ENCODE measurements around the gene OFD1. TPM values are rescaled to one million over a fixed set of nuclear protein-coding genes. Genes with fewer than 3 reads are reported as not detected.

The OFD1 gene
- total and polyA plus RNA-seq, 4 experiments from 2014 or later, result 22.0 to 135 (median 86.9) TPM

GRCh38 chrX:13755254-13755653, 20.7 kb downstream of the OFD1 start:
- intact Hi-C loops (cut with micrococcal nuclease), result no loop called here
- Histone ChIP-seq H3K4me1 (ENCODE audit: insufficient read depth, low read length) (peaks cover 19% of the 10 kb centered on the region), H3K36me3 (ENCODE audit: insufficient read depth, low read length) (peaks cover 48% of the 10 kb centered on the region), H3K9me3 (ENCODE audit: control insufficient read depth in 1 of 2, low read length in 2 of 2) (no peaks in the 10 kb centered on the region), H3K27ac (ENCODE audit: low read depth, low read length) (no peak overlapping the region), H3K4me3 (ENCODE audit: low read length in 2 of 2) (no peak overlapping the region), H3K27me3 (ENCODE audit: insufficient read depth, low read length) (no peaks in the 10 kb centered on the region)
- no peaks in the 10 kb centered on the region for H3K9me3 Mint-ChIP-seq
- peak overlapping the region in 6 of 7 donors; percentile 24 to 78 (median 52) for H3K27ac Mint-ChIP-seq
- ChIA-PET POLR2A (ENCODE audit: partially characterized antibody) (interaction anchor here (1.9 kb wide), 1 partner anchor 21 kb away, joined by 8 read pairs; the partner anchor contains the start of genes OFD1 and TRAPPC2), CTCF (ENCODE audit: partially characterized antibody) (interaction anchor here (0.6 to 1.6 kb wide), 7 partner anchors 9 to 1389 kb away, joined by 3 to 4 read pairs (median 3); partner anchors contain the start of gene GEMIN8)
- peaks cover 52 to 58% of the 10 kb centered on the region in 2 donors for H3K36me3 Mint-ChIP-seq
- peak in 3 of 5 donors; percentile 15 to 38 (median 28) for DNase-seq
- peak overlapping the region in 1 of 8 donors; percentile 31 for H3K4me3 Mint-ChIP-seq
- no peaks in the 10 kb centered on the region for H3K27me3 Mint-ChIP-seq
- peaks cover 9 to 25% (median 22%) of the 10 kb centered on the region in 4 donors for H3K4me1 Mint-ChIP-seq

- no peak overlapping the region for H3K27ac ChIP-seq (ENCODE audit: low read depth, low read length)
- no peak for DNase-seq
- no peaks in the 10 kb centered on the region for H3K9me3 Mint-ChIP-seq
- ChIA-PET POLR2A (ENCODE audit: partially characterized antibody) (no interaction called here), CTCF (ENCODE audit: partially characterized antibody) (interaction anchor here (1.6 to 1.7 kb wide), 2 partner anchors 9 to 250 kb away, joined by 3 to 4 read pairs; no protein-coding TSS in a partner anchor)
- H3K27ac Mint-ChIP-seq, result peak overlapping the region in 1 of 7 donors; percentile 46
- no peaks in the 10 kb centered on the region for H3K27me3 Mint-ChIP-seq
- H3K4me3 ChIP-seq (ENCODE audit: low read length in 2 of 2), result no peak overlapping the region
- peaks cover 12% of the 10 kb centered on the region for H3K4me1 ChIP-seq (ENCODE audit: insufficient read depth, low read length)
- peaks cover 44% of the 10 kb centered on the region for H3K36me3 ChIP-seq (ENCODE audit: insufficient read depth, low read length)
- intact Hi-C loops (cut with micrococcal nuclease), result no loop called here
- H3K9me3 ChIP-seq (ENCODE audit: control insufficient read depth in 1 of 2, low read length in 2 of 2), result no peaks in the 10 kb centered on the region
- H3K4me3 Mint-ChIP-seq, result no peak overlapping the region
- H3K36me3 Mint-ChIP-seq, result peaks cover 53 to 58% of the 10 kb centered on the region in 2 donors
- peaks cover 8 to 19% (median 17%) of the 10 kb centered on the region in 4 donors for H3K4me1 Mint-ChIP-seq
- H3K27me3 ChIP-seq (ENCODE audit: insufficient read depth, low read length), result no peaks in the 10 kb centered on the region
Measured at GRCh38 chrX:13756381-13756780, 21.8 kb downstream of the OFD1 start.

GRCh38 chrX:13759152-13759718, 24.7 kb downstream of the OFD1 start:
- intact Hi-C loops (cut with micrococcal nuclease), result no loop called here
- Mint-ChIP-seq H3K4me3 (no peak overlapping the region), H3K4me1 (peaks cover 4 to 14% (median 9%) of the 10 kb centered on the region in 4 donors), H3K27me3 (no peaks in the 10 kb centered on the region), H3K9me3 (no peaks in the 10 kb centered on the region), H3K27ac (peak overlapping the region in 4 of 7 donors; percentile 25 to 64 (median 44)), H3K36me3 (peaks cover 49 to 54% of the 10 kb centered on the region in 2 donors)
- no peak for DNase-seq
- H3K27ac ChIP-seq (ENCODE audit: low read depth, low read length), result no peak overlapping the region
- H3K4me3 ChIP-seq (ENCODE audit: low read length in 2 of 2), result no peak overlapping the region
- H3K4me1 ChIP-seq (ENCODE audit: insufficient read depth, low read length), result peaks cover 12% of the 10 kb centered on the region
- H3K36me3 ChIP-seq (ENCODE audit: insufficient read depth, low read length), result peaks cover 51% of the 10 kb centered on the region
- no peaks in the 10 kb centered on the region for H3K9me3 ChIP-seq (ENCODE audit: control insufficient read depth in 1 of 2, low read length in 2 of 2)
- H3K27me3 ChIP-seq (ENCODE audit: insufficient read depth, low read length), result no peaks in the 10 kb centered on the region
- POLR2A ChIA-PET (ENCODE audit: partially characterized antibody), result no interaction called here
- CTCF ChIA-PET (ENCODE audit: partially characterized antibody), result no interaction called here

- H3K27ac ChIP-seq (ENCODE audit: low read depth, low read length), result no peak overlapping the region
- ChIA-PET CTCF (ENCODE audit: partially characterized antibody) (interaction anchor here (2.4 kb wide), 1 partner anchor 10 kb away, joined by 7 read pairs; no protein-coding TSS in a partner anchor), POLR2A (ENCODE audit: partially characterized antibody) (no interaction called here)
- H3K4me1 ChIP-seq (ENCODE audit: insufficient read depth, low read length), result peaks cover 2% of the 10 kb centered on the region
- no peaks in the 10 kb centered on the region for H3K27me3 ChIP-seq (ENCODE audit: insufficient read depth, low read length)
- H3K36me3 ChIP-seq (ENCODE audit: insufficient read depth, low read length), result peaks cover 63% of the 10 kb centered on the region
- no peaks in the 10 kb centered on the region for H3K9me3 ChIP-seq (ENCODE audit: control insufficient read depth in 1 of 2, low read length in 2 of 2)
- no peak overlapping the region for H3K4me3 ChIP-seq (ENCODE audit: low read length in 2 of 2)
- no peak for DNase-seq
- Mint-ChIP-seq H3K36me3 (peaks cover 46 to 52% of the 10 kb centered on the region in 2 donors), H3K4me1 (peaks cover 0 to 8% (median 2%) of the 10 kb centered on the region in 4 donors), H3K27me3 (no peaks in the 10 kb centered on the region), H3K9me3 (no peaks in the 10 kb centered on the region), H3K27ac (no peak overlapping the region), H3K4me3 (no peak overlapping the region)
- intact Hi-C loops (cut with micrococcal nuclease), result no loop called here
Measured at GRCh38 chrX:13760426-13760825, 25.9 kb downstream of the OFD1 start.

DNA sequence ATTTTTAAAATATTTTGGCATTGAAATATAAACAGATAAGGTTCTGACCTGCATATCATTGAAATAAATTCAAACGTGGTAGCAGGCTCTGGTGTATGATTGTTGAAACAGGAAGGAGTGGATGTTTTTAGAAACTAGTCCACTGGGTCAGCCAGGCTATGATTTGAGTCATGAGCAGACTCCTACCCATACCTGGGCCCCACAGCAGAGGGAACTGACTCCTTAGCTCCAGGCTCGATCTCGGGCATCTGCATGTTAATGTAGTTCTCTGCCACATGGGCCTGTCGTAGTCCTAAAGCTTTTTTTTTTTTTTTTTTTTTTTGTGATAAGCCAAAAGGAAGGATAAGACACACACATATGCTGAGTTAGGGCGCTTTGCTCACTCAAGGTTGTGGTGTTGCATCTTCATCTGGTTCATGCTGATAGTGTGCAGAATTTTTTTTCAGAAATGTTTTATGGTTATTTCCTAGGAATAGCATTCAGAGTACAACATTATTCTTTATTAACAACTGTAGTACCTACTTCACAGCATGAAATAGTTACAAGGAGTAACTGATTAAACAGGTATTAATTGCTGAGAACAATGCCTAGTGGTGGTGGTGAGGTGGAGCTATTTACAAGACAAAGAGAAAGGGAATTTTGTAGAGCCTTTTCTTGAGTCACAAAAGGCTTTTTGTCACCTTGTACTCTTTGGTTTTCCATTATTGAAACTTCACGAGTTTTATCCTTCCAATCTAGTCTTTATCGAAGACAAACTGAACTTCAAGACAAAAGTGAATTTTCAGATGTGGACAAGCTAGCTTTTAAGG, 27.3 kb downstream of the OFD1 start:
- no peak overlapping the region for H3K4me3 ChIP-seq (ENCODE audit: low read length in 2 of 2)
- peaks cover 0 to 5% (median 0%) of the 10 kb centered on the region in 4 donors for H3K4me1 Mint-ChIP-seq
- H3K4me3 Mint-ChIP-seq, result no peak overlapping the region
- peaks cover 69% of the 10 kb centered on the region for H3K36me3 ChIP-seq (ENCODE audit: insufficient read depth, low read length)
- ChIA-PET POLR2A (ENCODE audit: partially characterized antibody) (no interaction called here), CTCF (ENCODE audit: partially characterized antibody) (interaction anchor here (0.6 to 2.4 kb wide), 3 partner anchors 12 to 860 kb away, joined by 3 to 7 read pairs (median 3); no protein-coding TSS in a partner anchor)
- H3K4me1 ChIP-seq (ENCODE audit: insufficient read depth, low read length), result no peaks in the 10 kb centered on the region
- no peak for DNase-seq
- H3K27ac ChIP-seq (ENCODE audit: low read depth, low read length), result no peak overlapping the region
- H3K27me3 ChIP-seq (ENCODE audit: insufficient read depth, low read length), result no peaks in the 10 kb centered on the region
- H3K27ac Mint-ChIP-seq, result peak overlapping the region in 1 of 7 donors; percentile 29
- no peaks in the 10 kb centered on the region for H3K27me3 Mint-ChIP-seq
- no peaks in the 10 kb centered on the region for H3K9me3 ChIP-seq (ENCODE audit: control insufficient read depth in 1 of 2, low read length in 2 of 2)
- H3K9me3 Mint-ChIP-seq, result no peaks in the 10 kb centered on the region
- intact Hi-C loops (cut with micrococcal nuclease), result no loop called here
- H3K36me3 Mint-ChIP-seq, result peaks cover 58 to 59% of the 10 kb centered on the region in 2 donors

- H3K36me3 Mint-ChIP-seq, result peaks cover 62% of the 10 kb centered on the region in 2 donors
- CTCF ChIA-PET (ENCODE audit: partially characterized antibody), result no interaction called here
- intact Hi-C loops (cut with micrococcal nuclease), result no loop called here
Measured at GRCh38 chrX:13763489-13763888, 28.9 kb downstream of the OFD1 start.

GRCh38 chrX:13764281-13764680, 29.7 kb downstream of the OFD1 start:
- Mint-ChIP-seq H3K27me3 (no peaks in the 10 kb centered on the region), H3K36me3 (peaks cover 62 to 66% of the 10 kb centered on the region in 2 donors), H3K4me1 (peaks cover 0 to 4% (median under 1%) of the 10 kb centered on the region in 4 donors), H3K4me3 (no peak overlapping the region), H3K9me3 (no peaks in the 10 kb centered on the region), H3K27ac (no peak overlapping the region)
- no peaks in the 10 kb centered on the region for H3K9me3 ChIP-seq (ENCODE audit: control insufficient read depth in 1 of 2, low read length in 2 of 2)
- peaks cover 52% of the 10 kb centered on the region for H3K36me3 ChIP-seq (ENCODE audit: insufficient read depth, low read length)
- intact Hi-C loops (cut with micrococcal nuclease), result no loop called here
- POLR2A ChIA-PET (ENCODE audit: partially characterized antibody), result no interaction called here
- no peaks in the 10 kb centered on the region for H3K4me1 ChIP-seq (ENCODE audit: insufficient read depth, low read length)
- CTCF ChIA-PET (ENCODE audit: partially characterized antibody), result no interaction called here
- no peak for DNase-seq
- H3K27me3 ChIP-seq (ENCODE audit: insufficient read depth, low read length), result no peaks in the 10 kb centered on the region
- no peak overlapping the region for H3K4me3 ChIP-seq (ENCODE audit: low read length in 2 of 2)
- H3K27ac ChIP-seq (ENCODE audit: low read depth, low read length), result no peak overlapping the region

More at GRCh38 chrX:13763489-13763888, 28.9 kb downstream of the OFD1 start:
- H3K27ac ChIP-seq (ENCODE audit: low read depth, low read length), result no peak overlapping the region
- H3K27me3 ChIP-seq (ENCODE audit: insufficient read depth, low read length), result no peaks in the 10 kb centered on the region
- peaks cover 56% of the 10 kb centered on the region for H3K36me3 ChIP-seq (ENCODE audit: insufficient read depth, low read length)
- Mint-ChIP-seq H3K27ac (peak overlapping the region in 1 of 7 donors; percentile 12), H3K4me1 (peaks cover 0 to 5% (median 0%) of the 10 kb centered on the region in 4 donors), H3K27me3 (no peaks in the 10 kb centered on the region), H3K4me3 (no peak overlapping the region), H3K9me3 (no peaks in the 10 kb centered on the region)
- H3K4me1 ChIP-seq (ENCODE audit: insufficient read depth, low read length), result no peaks in the 10 kb centered on the region
- no peaks in the 10 kb centered on the region for H3K9me3 ChIP-seq (ENCODE audit: control insufficient read depth in 1 of 2, low read length in 2 of 2)
- H3K4me3 ChIP-seq (ENCODE audit: low read length in 2 of 2), result no peak overlapping the region
- DNase-seq, result no peak
- POLR2A ChIA-PET (ENCODE audit: partially characterized antibody), result no interaction called here
